Measurements from ENCODE around the gene NOS1AP. TPM values are rescaled to one million over a fixed set of nuclear protein-coding genes. Genes with fewer than 3 reads are reported as not detected.

The NOS1AP gene
- total RNA-seq, 1 experiment from 2014 or later, result 2.6 TPM

DNA sequence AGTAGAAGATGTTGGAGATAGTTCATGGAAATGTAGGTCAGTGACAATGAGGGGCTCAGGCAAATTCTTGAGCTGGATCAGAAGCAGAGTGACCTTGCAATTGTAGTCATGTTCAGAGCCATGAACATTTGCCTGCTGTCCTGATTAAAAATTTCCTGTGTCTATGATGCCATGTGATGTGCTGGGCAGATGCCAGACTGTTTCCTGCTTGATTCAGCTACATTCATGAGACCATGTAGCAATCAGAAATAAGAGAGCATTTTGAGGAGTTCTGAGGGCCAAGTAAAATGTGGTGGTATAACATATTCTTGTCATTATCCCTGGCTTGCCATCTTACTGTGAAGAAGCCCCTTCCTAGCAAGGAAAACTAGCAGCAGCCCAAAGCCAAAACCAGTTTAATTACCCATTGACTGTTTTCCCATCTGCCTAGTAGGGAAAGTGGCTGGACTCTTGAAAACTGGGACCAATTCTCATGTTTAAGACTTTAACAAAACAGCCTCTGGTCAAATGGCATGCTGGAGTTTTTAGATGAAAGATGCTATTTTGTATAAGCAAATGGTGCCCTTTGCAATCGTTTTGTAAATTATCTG, 118.3 kb downstream of the NOS1AP start:
- no peak for ATAC-seq
- no peaks in the 10 kb centered on the region for H3F3A ChIP-seq (ENCODE audit: low read length, unreplicated experiment)
- no TSS peak for BruUV-seq (replicated peaks)
- H4K20me1 ChIP-seq (ENCODE audit: low read length), result no peaks in the 10 kb centered on the region
- H3K27ac ChIP-seq (ENCODE audit: low read length), result no peak overlapping the region
- TF ChIP-seq EZH2phosphoT487 (IDR thresholded peaks at IDR 0.05; ENCODE audit: borderline replicate concordance, low read length), result no peak
- TF ChIP-seq, protein P1, sequence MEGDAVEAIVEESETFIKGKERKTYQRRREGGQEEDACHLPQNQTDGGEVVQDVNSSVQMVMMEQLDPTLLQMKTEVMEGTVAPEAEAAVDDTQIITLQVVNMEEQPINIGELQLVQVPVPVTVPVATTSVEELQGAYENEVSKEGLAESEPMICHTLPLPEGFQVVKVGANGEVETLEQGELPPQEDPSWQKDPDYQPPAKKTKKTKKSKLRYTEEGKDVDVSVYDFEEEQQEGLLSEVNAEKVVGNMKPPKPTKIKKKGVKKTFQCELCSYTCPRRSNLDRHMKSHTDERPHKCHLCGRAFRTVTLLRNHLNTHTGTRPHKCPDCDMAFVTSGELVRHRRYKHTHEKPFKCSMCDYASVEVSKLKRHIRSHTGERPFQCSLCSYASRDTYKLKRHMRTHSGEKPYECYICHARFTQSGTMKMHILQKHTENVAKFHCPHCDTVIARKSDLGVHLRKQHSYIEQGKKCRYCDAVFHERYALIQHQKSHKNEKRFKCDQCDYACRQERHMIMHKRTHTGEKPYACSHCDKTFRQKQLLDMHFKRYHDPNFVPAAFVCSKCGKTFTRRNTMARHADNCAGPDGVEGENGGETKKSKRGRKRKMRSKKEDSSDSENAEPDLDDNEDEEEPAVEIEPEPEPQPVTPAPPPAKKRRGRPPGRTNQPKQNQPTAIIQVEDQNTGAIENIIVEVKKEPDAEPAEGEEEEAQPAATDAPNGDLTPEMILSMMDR (conservative IDR thresholded peaks at IDR 0.05; ENCODE audit: low read depth, low read length), result no peak
- no peak for TF ChIP-seq EZH2 (IDR thresholded peaks at IDR 0.05; ENCODE audit: low read length, unreplicated experiment)
- intact Hi-C loops (cut with micrococcal nuclease), result no loop called here
- CTCF ChIA-PET, result no interaction called here
- no peak overlapping the region for H3K4me3 ChIP-seq (ENCODE audit: low read length)
- no peaks in the 10 kb centered on the region for H3K27me3 ChIP-seq (ENCODE audit: low read length)
- no peaks in the 10 kb centered on the region for H3K79me2 ChIP-seq (ENCODE audit: low read length)
- H3K9me2 ChIP-seq (replicated peaks; ENCODE audit: low read length), result no peaks in the 10 kb centered on the region
- H3K9me3 ChIP-seq (ENCODE audit: low read length), result no peaks in the 10 kb centered on the region
- no peak overlapping the region for H3K9ac ChIP-seq (ENCODE audit: low read length)
- no peak overlapping the region for H3K4me2 ChIP-seq (ENCODE audit: low read length)
- no peak for DNase-seq
- H3K4me1 ChIP-seq (ENCODE audit: insufficient read depth, low read length), result peaks cover 9% of the 10 kb centered on the region
- no peaks in the 10 kb centered on the region for H3K36me3 ChIP-seq (ENCODE audit: low read depth, low read length)
- no peak overlapping the region for H2AFZ ChIP-seq (ENCODE audit: low read length)
- POLR2A ChIA-PET (ENCODE audit: unreplicated experiment), result no interaction called here

DNA sequence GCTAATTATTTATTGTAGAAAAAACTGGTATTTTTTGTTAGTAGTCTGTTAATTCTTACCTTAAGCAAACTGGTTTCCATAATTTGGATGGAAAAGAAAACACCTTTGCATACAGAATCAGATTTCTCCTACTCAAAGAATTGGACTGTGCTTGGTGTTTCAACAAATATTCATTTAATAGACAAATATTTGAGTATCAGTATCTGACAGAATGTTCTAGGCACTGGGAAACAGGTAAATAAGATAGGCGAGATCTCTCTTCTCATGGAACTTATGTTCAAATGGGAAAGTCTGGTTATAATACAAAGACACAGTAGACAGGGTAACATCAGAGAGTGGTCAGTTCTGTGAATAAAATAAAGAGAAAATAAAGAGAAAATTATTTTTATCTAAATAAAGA, 119.9 kb downstream of the NOS1AP start:
- Histone ChIP-seq H3F3A (ENCODE audit: low read length, unreplicated experiment) (no peaks in the 10 kb centered on the region), H3K9me3 (ENCODE audit: low read length) (no peaks in the 10 kb centered on the region), H3K9ac (ENCODE audit: low read length) (no peak overlapping the region), H3K4me2 (ENCODE audit: low read length) (no peak overlapping the region), H3K4me3 (ENCODE audit: low read length) (no peak overlapping the region), H3K27ac (ENCODE audit: low read length) (no peak overlapping the region), H3K36me3 (ENCODE audit: low read depth, low read length) (no peaks in the 10 kb centered on the region), H3K9me2 (replicated peaks; ENCODE audit: low read length) (no peaks in the 10 kb centered on the region), H4K20me1 (ENCODE audit: low read length) (no peaks in the 10 kb centered on the region), H3K79me2 (ENCODE audit: low read length) (no peaks in the 10 kb centered on the region), H3K27me3 (ENCODE audit: low read length) (no peaks in the 10 kb centered on the region), H3K4me1 (ENCODE audit: insufficient read depth, low read length) (peaks cover 9% of the 10 kb centered on the region), H2AFZ (ENCODE audit: low read length) (no peak overlapping the region)
- BruUV-seq (replicated peaks), result no TSS peak
- ATAC-seq (no peak), DNase-seq (no peak)
- intact Hi-C loops (cut with micrococcal nuclease), result no loop called here
- TF ChIP-seq, protein P1 (conservative IDR thresholded peaks at IDR 0.05; ENCODE audit: low read depth, low read length), result no peak
- TF ChIP-seq EZH2phosphoT487 (IDR thresholded peaks at IDR 0.05; ENCODE audit: borderline replicate concordance, low read length), result no peak
- TF ChIP-seq EZH2 (IDR thresholded peaks at IDR 0.05; ENCODE audit: low read length, unreplicated experiment), result no peak
- ChIA-PET CTCF (no interaction called here), POLR2A (ENCODE audit: unreplicated experiment) (no interaction called here)

DNA sequence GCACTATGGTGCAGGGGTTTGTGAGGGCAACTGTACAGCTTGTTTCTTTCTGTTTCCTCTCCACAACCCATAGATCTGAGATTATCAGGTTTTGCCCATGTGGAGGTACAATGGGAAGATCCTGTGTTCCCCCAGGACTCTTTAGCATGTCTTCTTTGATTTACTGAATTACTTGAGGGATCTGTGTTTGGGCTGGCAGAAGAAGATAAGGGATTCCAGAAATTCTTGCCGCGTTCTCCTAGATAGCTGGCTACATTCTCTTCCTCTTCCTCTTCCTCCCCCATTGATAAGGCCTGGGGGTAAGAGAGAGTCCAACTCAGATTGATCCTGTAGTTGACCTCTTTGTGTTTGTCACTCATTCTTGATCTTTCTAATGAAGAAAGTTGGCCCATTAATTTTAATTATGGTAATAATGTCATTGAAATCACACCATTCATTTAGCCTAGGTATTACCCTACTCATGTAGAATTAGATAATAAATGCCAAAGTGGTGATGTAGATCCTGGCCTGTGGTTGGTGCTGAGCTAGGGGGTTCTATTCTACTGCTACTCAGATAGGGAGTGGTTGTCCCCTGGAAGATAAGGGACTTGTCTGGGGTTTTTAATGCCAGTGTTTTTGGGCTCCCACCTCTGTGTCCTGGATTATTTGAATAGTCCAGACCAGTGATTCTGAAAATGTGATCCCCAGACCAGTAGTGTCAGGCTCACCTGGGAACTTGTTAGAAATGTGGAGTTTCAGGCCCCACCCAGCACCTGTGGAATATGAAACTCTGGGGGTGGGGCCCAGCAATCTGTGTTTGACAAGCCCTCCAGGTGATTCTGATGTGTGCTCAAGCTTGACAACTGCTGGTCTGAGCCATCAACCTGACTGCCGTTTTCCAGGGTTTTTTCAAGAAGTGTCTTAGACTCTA, 122.2 kb downstream of the NOS1AP start:
- CTCF ChIA-PET, result no interaction called here
- BruUV-seq (replicated peaks), result no TSS peak
- no peak overlapping the region for H3K4me3 ChIP-seq (ENCODE audit: low read length)
- H3K27ac ChIP-seq (ENCODE audit: low read length), result no peak overlapping the region
- H3K27me3 ChIP-seq (ENCODE audit: low read length), result no peaks in the 10 kb centered on the region
- no peaks in the 10 kb centered on the region for H4K20me1 ChIP-seq (ENCODE audit: low read length)
- intact Hi-C loops (cut with micrococcal nuclease), result no loop called here
- H3K36me3 ChIP-seq (ENCODE audit: low read depth, low read length), result no peaks in the 10 kb centered on the region
- H3K4me2 ChIP-seq (ENCODE audit: low read length), result no peak overlapping the region
- no peaks in the 10 kb centered on the region for H3K79me2 ChIP-seq (ENCODE audit: low read length)
- DNase-seq, result peak; percentile 52
- no peak overlapping the region for H3K9ac ChIP-seq (ENCODE audit: low read length)
- peaks cover 9% of the 10 kb centered on the region for H3K4me1 ChIP-seq (ENCODE audit: insufficient read depth, low read length)
- H3K9me3 ChIP-seq (ENCODE audit: low read length), result no peaks in the 10 kb centered on the region
- H3F3A ChIP-seq (ENCODE audit: low read length, unreplicated experiment), result no peaks in the 10 kb centered on the region
- no peak overlapping the region for H2AFZ ChIP-seq (ENCODE audit: low read length)
- ATAC-seq, result peak; percentile 43; the same call in 1 of the 2 replicates
- TF ChIP-seq EZH2 (IDR thresholded peaks at IDR 0.05; ENCODE audit: low read length, unreplicated experiment), result no peak
- no peak for TF ChIP-seq EZH2phosphoT487 (IDR thresholded peaks at IDR 0.05; ENCODE audit: borderline replicate concordance, low read length)
- TF ChIP-seq, protein P1 (conservative IDR thresholded peaks at IDR 0.05; ENCODE audit: low read depth, low read length), result no peak
- no peaks in the 10 kb centered on the region for H3K9me2 ChIP-seq (replicated peaks; ENCODE audit: low read length)
- POLR2A ChIA-PET (ENCODE audit: unreplicated experiment), result no interaction called here
